Kidney (tissue), 14 donors: ENCODE data around the gene MYO5B. TPM values are rescaled to one million over a fixed set of nuclear protein-coding genes. Genes with fewer than 3 reads are reported as not detected.
A peak's percentile ranks its signal among the peaks of the same experiment; 100 is the strongest.

Source experiments
- DNase-seq, 5 donors: peaks; one replicate each; pipeline ENCODE4 v3.0.0-alpha.2; 2013 to 2020
- FAIRE-seq: peaks from 2 replicates; lab custom pipeline; 2012; peaks lifted over from hg19 to GRCh38; lab: Jason Lieb, UNC
- H3K27ac ChIP-seq, 2 donors: one replicate each; pipeline ENCODE4 v1.7.0; 2013; ENCODE audit warnings: low read depth in 2 of 2, low read length in 2 of 2, inconsistent platforms in 1 of 2
- H3K27me3 ChIP-seq: one replicate; pipeline ENCODE4 v1.7.1; 2013; ENCODE audit warnings: low read length, inconsistent platforms; ENCODE audit not compliant: control insufficient read depth, insufficient read depth
- H3K36me3 ChIP-seq, 3 donors: one replicate each; pipeline versions ENCODE4 v1.7.0 to v1.7.1; 2013; ENCODE audit warnings: low read length in 3 of 3, control low read depth in 1 of 3, inconsistent platforms in 1 of 3; ENCODE audit not compliant: insufficient read depth in 3 of 3, control insufficient read depth in 2 of 3
- H3K4me1 ChIP-seq, 3 donors: one replicate each; pipeline versions ENCODE4 v1.7.0 to v1.7.1; 2013; ENCODE audit warnings: low read length in 3 of 3, inconsistent platforms in 1 of 3, low read depth in 1 of 3; ENCODE audit not compliant: control insufficient read depth in 2 of 3, insufficient read depth in 2 of 3
- H3K4me3 ChIP-seq, 3 donors: one replicate each; pipeline versions ENCODE4 v1.7.0 to v1.8.1; 2013; ENCODE audit warnings: low read length in 3 of 3, control low read depth in 1 of 3, inconsistent platforms in 1 of 3
- H3K9ac ChIP-seq, 3 donors: one replicate each; pipeline versions ENCODE4 v1.7.0 to v1.7.1; 2013; ENCODE audit warnings: low read length in 3 of 3, control low read depth in 1 of 3, inconsistent platforms in 1 of 3
- H3K9me3 ChIP-seq, 3 donors: one replicate each; pipeline versions ENCODE4 v1.7.0 to v1.7.1; 2013; ENCODE audit warnings: low read length in 3 of 3, control low read depth in 1 of 3, inconsistent platforms in 1 of 3; ENCODE audit not compliant: control insufficient read depth in 2 of 3, insufficient read depth in 1 of 3
- CTCF ChIP-seq: IDR thresholded peaks from 3 replicates; pipeline ENCODE4 v1.5.1; 2012; ENCODE audit warnings: mild to moderate bottlenecking, moderate library complexity, borderline replicate concordance; ENCODE audit not compliant: insufficient read depth; ENCODE audit errors: extremely low read depth
- intact Hi-C: fragments of 100-400 bp; cut with DNase I; formaldehyde crosslinking; loops from one replicate; pipeline ENCODE4 v1.11.1; 2022
- polyA plus RNA-seq: library from polyadenylated mRNA; stranded (reverse); fragments of 350-450 nt; fragmentation: Illumina TruSeq; extraction: RNeasy Lipid Tissue Mini Kit (QIAGEN cat#74804); gene quantifications from one replicate; pipeline ENCODE4 v1.2.3, GENCODE V29; 2014; ENCODE audit warnings: low read depth, low replicate concordance; ENCODE audit not compliant: insufficient read depth
- total RNA-seq: library from RNA; stranded (reverse); fragmentation: NEBNext Ultra II Directional; extraction: Animal tissue kit (Norgen Biotek cat#: 25700); gene quantifications from one replicate; pipeline ENCODE4 v1.2.1, GENCODE V29; 2021
- donor health status: control.
- donor health status: control.
- donor health status: control.
- donor health status: control.
- donor health status: control.
- donor health status: DM: yes; HTN: yes; CAD: no.
- donor health status: Normal renal cell carcinoma (clear cell type).

MYO5B gene
- total and polyA plus RNA-seq, 2 donors from 2014 or later = 17.8 to 43.8 TPM

GRCh38 chr18:49857708-49858107, 337.2 kb downstream of the MYO5B start:
- no peaks in the 10 kb centered on the region for H3K9me3 ChIP-seq
- H3K36me3 ChIP-seq = peaks cover 0 to 3% (median 0%) of the 10 kb centered on the region in 3 donors
- H3K27ac ChIP-seq = peak overlapping the region in 1 of 2 donors; percentile 5
- intact Hi-C loops = no loop called here
- H3K4me1 ChIP-seq = peaks cover 0 to 6% (median 4%) of the 10 kb centered on the region in 3 donors
- H3K27me3 ChIP-seq = no peaks in the 10 kb centered on the region
- no peak overlapping the region for H3K9ac ChIP-seq
- no peak for FAIRE-seq
- no peak for TF ChIP-seq CTCF
- no peak overlapping the region for H3K4me3 ChIP-seq
- no peak for DNase-seq

GRCh38 chr18:49856496-49856895, 338.5 kb downstream of the MYO5B start:
- TF ChIP-seq CTCF = no peak
- no peak overlapping the region for H3K4me3 ChIP-seq
- H3K9ac ChIP-seq = no peak overlapping the region
- H3K9me3 ChIP-seq = no peaks in the 10 kb centered on the region
- H3K27me3 ChIP-seq = no peaks in the 10 kb centered on the region
- DNase-seq (no peak), FAIRE-seq (no peak)
- no peak overlapping the region for H3K27ac ChIP-seq
- intact Hi-C loops = no loop called here
- H3K36me3 ChIP-seq = no peaks in the 10 kb centered on the region
- H3K4me1 ChIP-seq = peaks cover 0 to 6% (median 4%) of the 10 kb centered on the region in 3 donors

- peaks cover 0 to 6% (median 4%) of the 10 kb centered on the region in 3 donors for H3K4me1 ChIP-seq
- H3K9me3 ChIP-seq = no peaks in the 10 kb centered on the region
- no peak overlapping the region for H3K9ac ChIP-seq
- H3K4me3 ChIP-seq = no peak overlapping the region
- no peak for DNase-seq
- no peaks in the 10 kb centered on the region for H3K36me3 ChIP-seq
- intact Hi-C loops = no loop called here
- H3K27me3 ChIP-seq = no peaks in the 10 kb centered on the region
- FAIRE-seq = no peak
- no peak for TF ChIP-seq CTCF
- no peak overlapping the region for H3K27ac ChIP-seq
Measured at GRCh38 chr18:49855711-49856415, 339.1 kb downstream of the MYO5B start.
